CD14-positive monocyte (primary cell): ENCODE measurements around the gene IL15RA. TPM values are rescaled to one million over a fixed set of nuclear protein-coding genes. Genes with fewer than 3 reads are reported as not detected.

ENCODE experiments used
- DNase-seq, 3 donors: peaks; one replicate each; pipeline ENCODE4 v3.0.0-alpha.2; 2011 to 2022
- H2AFZ ChIP-seq: 2 replicates; pipeline ENCODE4 v1.6.0; 2012; ENCODE audit warnings: mild to moderate bottlenecking, low read depth, low read length, inconsistent platforms; ENCODE audit not compliant: insufficient read depth, poor library complexity, severe bottlenecking
- H3K27ac ChIP-seq, 2 donors: 1 replicate in 1 of 2; 2 replicates in 1 of 2; pipeline ENCODE4 v1.5.1; 2012 to 2013; ENCODE audit warnings: low read length in 2 of 2, control low read depth in 1 of 2, inconsistent platforms in 1 of 2, low read depth in 1 of 2, mild to moderate bottlenecking in 1 of 2
- H3K27me3 ChIP-seq, 2 donors: one replicate each; pipeline versions ENCODE4 v1.6.0 to v1.6.1; 2011 to 2013; ENCODE audit warnings: low read length in 2 of 2; ENCODE audit not compliant: control insufficient read depth in 2 of 2, insufficient read depth in 2 of 2
- H3K36me3 ChIP-seq, 2 donors: replicated peaks in 1 of 2; 1 replicate in 1 of 2; 2 replicates in 1 of 2; pipeline versions ENCODE4 v1.5.1 to v1.6.1; 2012 to 2013; ENCODE audit warnings: low read length in 2 of 2, control low read depth in 1 of 2, inconsistent platforms in 1 of 2, mild to moderate bottlenecking in 1 of 2; ENCODE audit not compliant: insufficient read depth in 2 of 2, control insufficient read depth in 1 of 2
- H3K4me1 ChIP-seq, 2 donors: 1 replicate in 1 of 2; 2 replicates in 1 of 2; pipeline versions ENCODE4 v1.5.1 to v1.6.1; 2012 to 2013; ENCODE audit warnings: low read length in 2 of 2, control low read depth in 1 of 2, inconsistent platforms in 1 of 2, mild to moderate bottlenecking in 1 of 2, moderate library complexity in 1 of 2; ENCODE audit not compliant: insufficient read depth in 2 of 2, control insufficient read depth in 1 of 2
- H3K4me2 ChIP-seq: replicated peaks from 2 replicates; pipeline ENCODE3; 2012; ENCODE audit warnings: low read length, moderate library complexity, mild to moderate bottlenecking; ENCODE audit not compliant: poor library complexity, severe bottlenecking; ENCODE audit errors: extremely low read depth
- H3K4me3 ChIP-seq, 3 experiments: fragments of 200-600 bp in 1 of 3; sonication (generic) in 1 of 3; replicated peaks in 1 of 3; 1 replicate in 2 of 3; 2 replicates in 1 of 3; pipeline ENCODE4 v1.5.1; 2011 to 2013; ENCODE audit warnings: low read length in 3 of 3, mild to moderate bottlenecking in 3 of 3, control low read depth in 2 of 3, low read depth in 2 of 3, inconsistent platforms in 1 of 3, moderate library complexity in 1 of 3
- H3K79me2 ChIP-seq: 2 replicates; pipeline ENCODE4 v1.6.0; 2012; ENCODE audit warnings: mild to moderate bottlenecking, control low read depth, inconsistent platforms, low read length, moderate library complexity; ENCODE audit not compliant: insufficient read depth
- H3K9ac ChIP-seq: 2 replicates; pipeline ENCODE4 v1.6.0; 2017; ENCODE audit warnings: low read length, mild to moderate bottlenecking; ENCODE audit not compliant: insufficient read depth, poor library complexity, severe bottlenecking
- H3K9me3 ChIP-seq, 2 donors: replicated peaks in 1 of 2; 1 replicate in 1 of 2; 2 replicates in 1 of 2; pipeline versions ENCODE4 v1.5.1 to v1.6.1; 2012 to 2013; ENCODE audit warnings: low read length in 2 of 2, control low read depth in 1 of 2; ENCODE audit not compliant: control insufficient read depth in 1 of 2, insufficient read depth in 1 of 2
- H4K20me1 ChIP-seq: 2 replicates; pipeline ENCODE4 v1.6.0; 2012; ENCODE audit warnings: mild to moderate bottlenecking, low read length, control low read depth, moderate library complexity; ENCODE audit not compliant: insufficient read depth
- H3K27ac Mint-ChIP-seq, 7 donors: one replicate each; pipeline ENCODE4 v1.8.0; 2020; ENCODE audit warnings: mild to moderate bottlenecking in 7 of 7, mixed read lengths in 7 of 7, moderate library complexity in 6 of 7, inconsistent platforms in 2 of 7
- H3K27me3 Mint-ChIP-seq, 3 donors: one replicate each; pipeline ENCODE4 v1.8.0; 2021 to 2022; ENCODE audit warnings: low read depth in 3 of 3, mild to moderate bottlenecking in 3 of 3, mixed read lengths in 3 of 3, moderate library complexity in 3 of 3, inconsistent platforms in 1 of 3
- H3K36me3 Mint-ChIP-seq, 2 donors: one replicate each; pipeline ENCODE4 v1.8.0; 2020; ENCODE audit warnings: mixed read lengths in 2 of 2, inconsistent platforms in 1 of 2, mild to moderate bottlenecking in 1 of 2
- H3K4me1 Mint-ChIP-seq: one replicate; pipeline ENCODE4 v1.8.0; 2020; ENCODE audit warnings: mild to moderate bottlenecking, mixed read lengths
- H3K4me3 Mint-ChIP-seq, 2 donors: one replicate each; pipeline ENCODE4 v1.8.0; 2020; ENCODE audit warnings: mild to moderate bottlenecking in 2 of 2, mixed read lengths in 2 of 2, moderate library complexity in 1 of 2
- H3K9me3 Mint-ChIP-seq, 7 donors: one replicate each; pipeline ENCODE4 v1.8.0; 2020 to 2022; ENCODE audit warnings: mixed read lengths in 7 of 7, mild to moderate bottlenecking in 6 of 7, moderate library complexity in 6 of 7, inconsistent platforms in 2 of 7
- CTCF ChIP-seq: fragments of 200-600 bp; IDR thresholded peaks from one replicate; pipeline ENCODE4 v1.8.0; 2022; ENCODE audit warnings: antibody characterized with exemption, mild to moderate bottlenecking
- WGBS: methylation state at CpG from one replicate; pipeline ENCODE4 v1.1.5; 2013; ENCODE audit warnings: missing lambda C conversion rate; ENCODE audit not compliant: insufficient coverage; 5-methylcytosine and 5-hydroxymethylcytosine counted together
- intact Hi-C, 2 donors: fragments of 100-400 bp; cut with micrococcal nuclease; formaldehyde crosslinking; loops; one replicate each; pipeline versions ENCODE4 v1.15.0 to v1.15.1; 2023
- polyA plus RNA-seq, 3 donors: library from polyadenylated mRNA; depleted of rRNA in 1 of 3; unstranded in 2 of 3; stranded (reverse) in 1 of 3; fragments of 300-500 nt in 2 of 3; fragments of >200 nt in 1 of 3; fragmentation: Illumina TruSeq in 2 of 3; gene quantifications; 1 replicate in 2 of 3; 2 replicates in 1 of 3; pipeline ENCODE4 v1.2.3, GENCODE V29; 2012 to 2021

Gene IL15RA
- polyA plus RNA-seq, 3 donors, result 12.4 to 23.1 (median 12.6) TPM

- Mint-ChIP-seq H3K4me3 (no peak overlapping the region), H3K27me3 (peaks cover 0 to 2% (median 0%) of the 10 kb centered on the region in 3 donors), H3K9me3 (peaks cover 0 to 1% (median 0%) of the 10 kb centered on the region in 7 donors), H3K4me1 (peaks cover 2% of the 10 kb centered on the region), H3K27ac (peak overlapping the region in 1 of 7 donors; percentile 21), H3K36me3 (no peaks in the 10 kb centered on the region)
- WGBS, result 89% methylated on average over 11 of the region's 12 CpGs
- Histone ChIP-seq H3K79me2 (no peaks in the 10 kb centered on the region), H3K9ac (no peak overlapping the region), H2AFZ (no peak overlapping the region), H4K20me1 (no peaks in the 10 kb centered on the region), H3K27ac (no peak overlapping the region), H3K9me3 (no peaks in the 10 kb centered on the region), H3K4me2 (no peak overlapping the region), H3K4me3 (no peak overlapping the region), H3K4me1 (no peaks in the 10 kb centered on the region), H3K27me3 (no peaks in the 10 kb centered on the region), H3K36me3 (no peaks in the 10 kb centered on the region)
- no peak for DNase-seq
- no peak for TF ChIP-seq CTCF
- intact Hi-C loops, result no loop called here
Measured at GRCh38 chr10:6019796-6020195, 42.5 kb upstream of the IL15RA start.

- WGBS, result 85% methylated on average over 5 of the region's 6 CpGs
- Mint-ChIP-seq H3K36me3 (no peaks in the 10 kb centered on the region), H3K4me1 (peaks cover 2% of the 10 kb centered on the region), H3K27me3 (peaks cover 0 to 2% (median 0%) of the 10 kb centered on the region in 3 donors), H3K9me3 (peaks cover 0 to 1% (median 0%) of the 10 kb centered on the region in 7 donors), H3K4me3 (no peak overlapping the region), H3K27ac (peak overlapping the region in 1 of 7 donors; percentile 21)
- H3K79me2 ChIP-seq, result no peaks in the 10 kb centered on the region
- TF ChIP-seq CTCF, result no peak
- H3K4me2 ChIP-seq, result no peak overlapping the region
- no peak overlapping the region for H3K9ac ChIP-seq
- no peaks in the 10 kb centered on the region for H4K20me1 ChIP-seq
- no peak for DNase-seq
- H3K27me3 ChIP-seq, result no peaks in the 10 kb centered on the region
- no peak overlapping the region for H3K27ac ChIP-seq
- no peak overlapping the region for H3K4me3 ChIP-seq
- no peak overlapping the region for H2AFZ ChIP-seq
- no peaks in the 10 kb centered on the region for H3K36me3 ChIP-seq
- H3K9me3 ChIP-seq, result no peaks in the 10 kb centered on the region
- no peaks in the 10 kb centered on the region for H3K4me1 ChIP-seq
- intact Hi-C loops, result no loop called here
Measured at GRCh38 chr10:6019010-6019782, 41.9 kb upstream of the IL15RA start.
